ENCODE results near the gene SYNGAP1. TPM values are rescaled to one million over a fixed set of nuclear protein-coding genes. Genes with fewer than 3 reads are reported as not detected.

The SYNGAP1 gene
- total and polyA plus RNA-seq, 9 of the 15 experiments (the other 6 are each of a cell fraction or from before 2014, with no cell fraction given) = 0.01 to 22.8 (median 3.2) TPM

DNA sequence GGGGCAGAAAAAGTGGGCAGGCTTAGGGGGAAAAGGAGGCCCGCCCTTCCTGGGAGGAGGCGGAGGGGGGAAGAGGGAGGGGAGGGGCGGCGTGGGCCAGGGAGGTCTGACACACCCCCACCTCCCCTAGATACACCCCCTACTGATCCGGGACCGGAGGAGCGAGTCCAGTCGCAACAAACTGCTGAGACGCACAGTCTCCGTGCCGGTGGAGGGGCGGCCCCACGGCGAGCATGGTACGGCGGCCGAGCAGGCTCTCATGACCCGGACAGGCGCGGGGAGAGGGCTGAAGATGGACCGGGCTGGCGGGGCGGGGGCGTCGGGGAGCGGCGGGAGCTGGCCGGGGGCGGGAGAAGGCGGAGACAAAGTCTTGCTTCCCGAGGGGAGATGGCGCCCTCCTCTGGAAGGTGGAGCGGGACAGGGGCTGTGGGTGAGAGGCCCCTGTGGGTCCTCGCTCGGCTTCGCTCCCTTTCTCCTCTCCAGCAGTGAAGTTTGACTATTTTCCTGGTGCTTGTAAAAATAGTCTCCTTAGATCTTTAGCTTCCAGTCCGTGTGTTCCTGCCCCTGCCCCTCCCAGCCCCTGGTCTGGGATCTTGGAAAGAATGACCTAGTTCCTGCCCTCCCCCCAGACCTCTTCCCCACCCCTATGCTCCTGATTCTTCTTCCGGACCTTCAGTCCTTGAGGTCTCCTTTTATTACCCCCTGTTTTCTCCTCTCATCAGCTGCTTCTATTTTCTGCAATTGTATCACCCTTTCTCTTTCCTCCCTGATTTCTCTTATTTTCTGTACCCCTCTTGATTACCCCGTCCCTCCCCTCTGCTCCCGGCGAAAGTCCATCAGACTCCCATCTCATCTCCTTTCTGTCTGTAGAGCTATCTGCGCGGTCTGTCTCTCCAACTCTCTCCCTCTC, 6.1 kb downstream of the SYNGAP1 start (continued):
- TF ChIP-seq ZBTB33 (CRISPR knock-in tag; IDR thresholded peaks at IDR 0.05) (peak; percentile 69), GTF3C2 (IDR thresholded peaks at IDR 0.05; ENCODE audit: borderline replicate concordance, extremely low read depth, insufficient read length) (no peak), RBFOX2 (IDR thresholded peaks at IDR 0.05; ENCODE audit: low read depth, low read length) (peak; percentile 82), HDAC1 (IDR thresholded peaks at IDR 0.05) (peak in 1 of 2 experiments; percentile 33; a peak in 2 of 4 replicates), ATF7 (IDR thresholded peaks at IDR 0.05) (0 out of 2 replicates have a peak, but pooled peaks have one; percentile 9), ZNF766 (CRISPR knock-in tag; conservative IDR thresholded peaks at IDR 0.05) (0 out of 2 replicates have a peak, but pooled peaks have one; percentile 30), PML (IDR thresholded peaks at IDR 0.05; ENCODE audit: low read length) (0 out of 2 replicates have a peak, but pooled peaks have one; percentile 6), HDAC2 (IDR thresholded peaks at IDR 0.05) (no peak)
- TF ChIP-seq, protein P1, sequence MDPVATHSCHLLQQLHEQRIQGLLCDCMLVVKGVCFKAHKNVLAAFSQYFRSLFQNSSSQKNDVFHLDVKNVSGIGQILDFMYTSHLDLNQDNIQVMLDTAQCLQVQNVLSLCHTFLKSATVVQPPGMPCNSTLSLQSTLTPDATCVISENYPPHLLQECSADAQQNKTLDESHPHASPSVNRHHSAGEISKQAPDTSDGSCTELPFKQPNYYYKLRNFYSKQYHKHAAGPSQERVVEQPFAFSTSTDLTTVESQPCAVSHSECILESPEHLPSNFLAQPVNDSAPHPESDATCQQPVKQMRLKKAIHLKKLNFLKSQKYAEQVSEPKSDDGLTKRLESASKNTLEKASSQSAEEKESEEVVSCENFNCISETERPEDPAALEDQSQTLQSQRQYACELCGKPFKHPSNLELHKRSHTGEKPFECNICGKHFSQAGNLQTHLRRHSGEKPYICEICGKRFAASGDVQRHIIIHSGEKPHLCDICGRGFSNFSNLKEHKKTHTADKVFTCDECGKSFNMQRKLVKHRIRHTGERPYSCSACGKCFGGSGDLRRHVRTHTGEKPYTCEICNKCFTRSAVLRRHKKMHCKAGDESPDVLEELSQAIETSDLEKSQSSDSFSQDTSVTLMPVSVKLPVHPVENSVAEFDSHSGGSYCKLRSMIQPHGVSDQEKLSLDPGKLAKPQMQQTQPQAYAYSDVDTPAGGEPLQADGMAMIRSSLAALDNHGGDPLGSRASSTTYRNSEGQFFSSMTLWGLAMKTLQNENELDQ (CRISPR knock-in tag; IDR thresholded peaks at IDR 0.05; ENCODE audit: borderline replicate concordance) = 0 out of 2 replicates have a peak, but pooled peaks have one; percentile 81
